Measurements from ENCODE around the gene CYBC1. TPM values are rescaled to one million over a fixed set of nuclear protein-coding genes. Genes with fewer than 3 reads are reported as not detected.

CYBC1 gene
- total and polyA plus RNA-seq, 9 of the 15 experiments (the other 6 are each of a cell fraction or from before 2014, with no cell fraction given) = 1.3 to 71.8 (median 49.9) TPM

DNA sequence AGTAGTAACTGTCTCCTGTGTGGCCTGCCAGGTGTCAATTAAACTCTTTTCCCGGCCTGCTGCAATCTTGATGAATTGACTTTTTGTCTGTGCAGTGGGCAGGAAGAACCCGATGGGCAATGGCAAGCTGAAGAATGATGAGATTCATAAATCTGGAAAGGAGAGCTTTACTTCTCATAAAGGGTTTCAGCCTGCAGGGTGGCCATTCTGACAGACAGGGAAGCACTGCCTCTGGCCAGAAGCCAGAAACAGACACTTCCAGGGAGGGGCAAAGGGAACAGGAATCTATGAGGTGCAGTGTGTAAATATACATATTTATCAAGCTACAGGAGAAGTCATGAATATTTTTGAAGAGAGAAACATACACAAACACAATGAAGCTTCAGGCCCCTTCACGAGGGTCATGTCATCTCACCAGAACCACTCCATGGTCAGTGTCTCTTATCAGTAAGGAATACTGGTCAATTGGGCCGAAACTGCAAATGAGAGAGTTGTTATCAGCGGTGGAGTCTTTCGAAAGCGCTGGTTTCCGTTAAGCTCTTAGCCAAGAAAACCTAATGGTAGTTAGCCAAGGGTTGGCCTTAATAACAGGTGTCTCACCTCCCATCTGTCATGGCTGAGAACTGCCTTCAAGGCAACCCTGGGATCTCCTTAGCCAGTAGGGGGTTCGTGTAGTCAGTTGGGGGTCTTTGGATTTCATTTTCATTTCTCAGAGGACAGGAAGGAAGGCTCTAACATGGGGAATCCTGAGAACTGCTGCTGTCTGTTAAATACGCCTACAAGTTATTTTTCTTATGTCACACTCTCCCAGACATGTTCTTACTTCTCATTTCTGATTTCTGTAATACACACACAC lies 6.7 kb upstream of the CYBC1 start (continued):
- TF ChIP-seq, protein P1, sequence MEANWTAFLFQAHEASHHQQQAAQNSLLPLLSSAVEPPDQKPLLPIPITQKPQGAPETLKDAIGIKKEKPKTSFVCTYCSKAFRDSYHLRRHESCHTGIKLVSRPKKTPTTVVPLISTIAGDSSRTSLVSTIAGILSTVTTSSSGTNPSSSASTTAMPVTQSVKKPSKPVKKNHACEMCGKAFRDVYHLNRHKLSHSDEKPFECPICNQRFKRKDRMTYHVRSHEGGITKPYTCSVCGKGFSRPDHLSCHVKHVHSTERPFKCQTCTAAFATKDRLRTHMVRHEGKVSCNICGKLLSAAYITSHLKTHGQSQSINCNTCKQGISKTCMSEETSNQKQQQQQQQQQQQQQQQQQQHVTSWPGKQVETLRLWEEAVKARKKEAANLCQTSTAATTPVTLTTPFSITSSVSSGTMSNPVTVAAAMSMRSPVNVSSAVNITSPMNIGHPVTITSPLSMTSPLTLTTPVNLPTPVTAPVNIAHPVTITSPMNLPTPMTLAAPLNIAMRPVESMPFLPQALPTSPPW (CRISPR knock-in tag; IDR thresholded peaks at IDR 0.05) = peak; percentile 35; the same call in 1 of the 2 replicates
- TF ChIP-seq GABPA (tag; conservative IDR thresholded peaks at IDR 0.05; ENCODE audit: low read depth) (no peak), ATF4 (CRISPR knock-in tag; IDR thresholded peaks at IDR 0.05) (no peak), SMARCE1 (IDR thresholded peaks at IDR 0.05) (no peak; the same call in 1 of the 2 replicates), TARDBP (IDR thresholded peaks at IDR 0.05) (no peak), POLR2AphosphoS5 (IDR thresholded peaks at IDR 0.05; ENCODE audit: control insufficient read depth, insufficient read depth, low read depth, low read length) (no peak), SLC30A9 (CRISPR knock-in tag; IDR thresholded peaks at IDR 0.05) (no peak), PCBP1 (IDR thresholded peaks at IDR 0.05; ENCODE audit: low read depth, low read length, poor library complexity, severe bottlenecking) (no peak)
- TF ChIP-seq, protein P2, sequence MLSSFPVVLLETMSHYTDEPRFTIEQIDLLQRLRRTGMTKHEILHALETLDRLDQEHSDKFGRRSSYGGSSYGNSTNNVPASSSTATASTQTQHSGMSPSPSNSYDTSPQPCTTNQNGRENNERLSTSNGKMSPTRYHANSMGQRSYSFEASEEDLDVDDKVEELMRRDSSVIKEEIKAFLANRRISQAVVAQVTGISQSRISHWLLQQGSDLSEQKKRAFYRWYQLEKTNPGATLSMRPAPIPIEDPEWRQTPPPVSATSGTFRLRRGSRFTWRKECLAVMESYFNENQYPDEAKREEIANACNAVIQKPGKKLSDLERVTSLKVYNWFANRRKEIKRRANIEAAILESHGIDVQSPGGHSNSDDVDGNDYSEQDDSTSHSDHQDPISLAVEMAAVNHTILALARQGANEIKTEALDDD (IDR thresholded peaks at IDR 0.05) = peak; percentile 94
- TF ChIP-seq, protein P3, sequence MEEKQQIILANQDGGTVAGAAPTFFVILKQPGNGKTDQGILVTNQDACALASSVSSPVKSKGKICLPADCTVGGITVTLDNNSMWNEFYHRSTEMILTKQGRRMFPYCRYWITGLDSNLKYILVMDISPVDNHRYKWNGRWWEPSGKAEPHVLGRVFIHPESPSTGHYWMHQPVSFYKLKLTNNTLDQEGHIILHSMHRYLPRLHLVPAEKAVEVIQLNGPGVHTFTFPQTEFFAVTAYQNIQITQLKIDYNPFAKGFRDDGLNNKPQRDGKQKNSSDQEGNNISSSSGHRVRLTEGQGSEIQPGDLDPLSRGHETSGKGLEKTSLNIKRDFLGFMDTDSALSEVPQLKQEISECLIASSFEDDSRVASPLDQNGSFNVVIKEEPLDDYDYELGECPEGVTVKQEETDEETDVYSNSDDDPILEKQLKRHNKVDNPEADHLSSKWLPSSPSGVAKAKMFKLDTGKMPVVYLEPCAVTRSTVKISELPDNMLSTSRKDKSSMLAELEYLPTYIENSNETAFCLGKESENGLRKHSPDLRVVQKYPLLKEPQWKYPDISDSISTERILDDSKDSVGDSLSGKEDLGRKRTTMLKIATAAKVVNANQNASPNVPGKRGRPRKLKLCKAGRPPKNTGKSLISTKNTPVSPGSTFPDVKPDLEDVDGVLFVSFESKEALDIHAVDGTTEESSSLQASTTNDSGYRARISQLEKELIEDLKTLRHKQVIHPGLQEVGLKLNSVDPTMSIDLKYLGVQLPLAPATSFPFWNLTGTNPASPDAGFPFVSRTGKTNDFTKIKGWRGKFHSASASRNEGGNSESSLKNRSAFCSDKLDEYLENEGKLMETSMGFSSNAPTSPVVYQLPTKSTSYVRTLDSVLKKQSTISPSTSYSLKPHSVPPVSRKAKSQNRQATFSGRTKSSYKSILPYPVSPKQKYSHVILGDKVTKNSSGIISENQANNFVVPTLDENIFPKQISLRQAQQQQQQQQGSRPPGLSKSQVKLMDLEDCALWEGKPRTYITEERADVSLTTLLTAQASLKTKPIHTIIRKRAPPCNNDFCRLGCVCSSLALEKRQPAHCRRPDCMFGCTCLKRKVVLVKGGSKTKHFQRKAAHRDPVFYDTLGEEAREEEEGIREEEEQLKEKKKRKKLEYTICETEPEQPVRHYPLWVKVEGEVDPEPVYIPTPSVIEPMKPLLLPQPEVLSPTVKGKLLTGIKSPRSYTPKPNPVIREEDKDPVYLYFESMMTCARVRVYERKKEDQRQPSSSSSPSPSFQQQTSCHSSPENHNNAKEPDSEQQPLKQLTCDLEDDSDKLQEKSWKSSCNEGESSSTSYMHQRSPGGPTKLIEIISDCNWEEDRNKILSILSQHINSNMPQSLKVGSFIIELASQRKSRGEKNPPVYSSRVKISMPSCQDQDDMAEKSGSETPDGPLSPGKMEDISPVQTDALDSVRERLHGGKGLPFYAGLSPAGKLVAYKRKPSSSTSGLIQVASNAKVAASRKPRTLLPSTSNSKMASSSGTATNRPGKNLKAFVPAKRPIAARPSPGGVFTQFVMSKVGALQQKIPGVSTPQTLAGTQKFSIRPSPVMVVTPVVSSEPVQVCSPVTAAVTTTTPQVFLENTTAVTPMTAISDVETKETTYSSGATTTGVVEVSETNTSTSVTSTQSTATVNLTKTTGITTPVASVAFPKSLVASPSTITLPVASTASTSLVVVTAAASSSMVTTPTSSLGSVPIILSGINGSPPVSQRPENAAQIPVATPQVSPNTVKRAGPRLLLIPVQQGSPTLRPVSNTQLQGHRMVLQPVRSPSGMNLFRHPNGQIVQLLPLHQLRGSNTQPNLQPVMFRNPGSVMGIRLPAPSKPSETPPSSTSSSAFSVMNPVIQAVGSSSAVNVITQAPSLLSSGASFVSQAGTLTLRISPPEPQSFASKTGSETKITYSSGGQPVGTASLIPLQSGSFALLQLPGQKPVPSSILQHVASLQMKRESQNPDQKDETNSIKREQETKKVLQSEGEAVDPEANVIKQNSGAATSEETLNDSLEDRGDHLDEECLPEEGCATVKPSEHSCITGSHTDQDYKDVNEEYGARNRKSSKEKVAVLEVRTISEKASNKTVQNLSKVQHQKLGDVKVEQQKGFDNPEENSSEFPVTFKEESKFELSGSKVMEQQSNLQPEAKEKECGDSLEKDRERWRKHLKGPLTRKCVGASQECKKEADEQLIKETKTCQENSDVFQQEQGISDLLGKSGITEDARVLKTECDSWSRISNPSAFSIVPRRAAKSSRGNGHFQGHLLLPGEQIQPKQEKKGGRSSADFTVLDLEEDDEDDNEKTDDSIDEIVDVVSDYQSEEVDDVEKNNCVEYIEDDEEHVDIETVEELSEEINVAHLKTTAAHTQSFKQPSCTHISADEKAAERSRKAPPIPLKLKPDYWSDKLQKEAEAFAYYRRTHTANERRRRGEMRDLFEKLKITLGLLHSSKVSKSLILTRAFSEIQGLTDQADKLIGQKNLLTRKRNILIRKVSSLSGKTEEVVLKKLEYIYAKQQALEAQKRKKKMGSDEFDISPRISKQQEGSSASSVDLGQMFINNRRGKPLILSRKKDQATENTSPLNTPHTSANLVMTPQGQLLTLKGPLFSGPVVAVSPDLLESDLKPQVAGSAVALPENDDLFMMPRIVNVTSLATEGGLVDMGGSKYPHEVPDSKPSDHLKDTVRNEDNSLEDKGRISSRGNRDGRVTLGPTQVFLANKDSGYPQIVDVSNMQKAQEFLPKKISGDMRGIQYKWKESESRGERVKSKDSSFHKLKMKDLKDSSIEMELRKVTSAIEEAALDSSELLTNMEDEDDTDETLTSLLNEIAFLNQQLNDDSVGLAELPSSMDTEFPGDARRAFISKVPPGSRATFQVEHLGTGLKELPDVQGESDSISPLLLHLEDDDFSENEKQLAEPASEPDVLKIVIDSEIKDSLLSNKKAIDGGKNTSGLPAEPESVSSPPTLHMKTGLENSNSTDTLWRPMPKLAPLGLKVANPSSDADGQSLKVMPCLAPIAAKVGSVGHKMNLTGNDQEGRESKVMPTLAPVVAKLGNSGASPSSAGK (IDR thresholded peaks at IDR 0.05) = no peak; the same call in 1 of the 2 replicates

All from K562 (cell line).